GM12873 (cell line): Measurements from ENCODE around the gene KCNG3.

Source experiments
- TF ChIP-seq, protein P1 (sequence below): IDR thresholded peaks from 2 replicates; pipeline ENCODE4 v1.5.1; 2012; ENCODE audit warnings: low read depth, mild to moderate bottlenecking, moderate library complexity, low read length, control low read depth; ENCODE audit not compliant: insufficient read depth; ENCODE audit errors: missing control alignments

The KCNG3 gene

GRCh38 chr2:42425697-42426096 lies 68.1 kb downstream of the KCNG3 start:
- TF ChIP-seq, protein P1, sequence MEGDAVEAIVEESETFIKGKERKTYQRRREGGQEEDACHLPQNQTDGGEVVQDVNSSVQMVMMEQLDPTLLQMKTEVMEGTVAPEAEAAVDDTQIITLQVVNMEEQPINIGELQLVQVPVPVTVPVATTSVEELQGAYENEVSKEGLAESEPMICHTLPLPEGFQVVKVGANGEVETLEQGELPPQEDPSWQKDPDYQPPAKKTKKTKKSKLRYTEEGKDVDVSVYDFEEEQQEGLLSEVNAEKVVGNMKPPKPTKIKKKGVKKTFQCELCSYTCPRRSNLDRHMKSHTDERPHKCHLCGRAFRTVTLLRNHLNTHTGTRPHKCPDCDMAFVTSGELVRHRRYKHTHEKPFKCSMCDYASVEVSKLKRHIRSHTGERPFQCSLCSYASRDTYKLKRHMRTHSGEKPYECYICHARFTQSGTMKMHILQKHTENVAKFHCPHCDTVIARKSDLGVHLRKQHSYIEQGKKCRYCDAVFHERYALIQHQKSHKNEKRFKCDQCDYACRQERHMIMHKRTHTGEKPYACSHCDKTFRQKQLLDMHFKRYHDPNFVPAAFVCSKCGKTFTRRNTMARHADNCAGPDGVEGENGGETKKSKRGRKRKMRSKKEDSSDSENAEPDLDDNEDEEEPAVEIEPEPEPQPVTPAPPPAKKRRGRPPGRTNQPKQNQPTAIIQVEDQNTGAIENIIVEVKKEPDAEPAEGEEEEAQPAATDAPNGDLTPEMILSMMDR, result no peak

GRCh38 chr2:42424033-42424432 lies 69.7 kb downstream of the KCNG3 start:
- TF ChIP-seq, protein P1, result no peak

DNA sequence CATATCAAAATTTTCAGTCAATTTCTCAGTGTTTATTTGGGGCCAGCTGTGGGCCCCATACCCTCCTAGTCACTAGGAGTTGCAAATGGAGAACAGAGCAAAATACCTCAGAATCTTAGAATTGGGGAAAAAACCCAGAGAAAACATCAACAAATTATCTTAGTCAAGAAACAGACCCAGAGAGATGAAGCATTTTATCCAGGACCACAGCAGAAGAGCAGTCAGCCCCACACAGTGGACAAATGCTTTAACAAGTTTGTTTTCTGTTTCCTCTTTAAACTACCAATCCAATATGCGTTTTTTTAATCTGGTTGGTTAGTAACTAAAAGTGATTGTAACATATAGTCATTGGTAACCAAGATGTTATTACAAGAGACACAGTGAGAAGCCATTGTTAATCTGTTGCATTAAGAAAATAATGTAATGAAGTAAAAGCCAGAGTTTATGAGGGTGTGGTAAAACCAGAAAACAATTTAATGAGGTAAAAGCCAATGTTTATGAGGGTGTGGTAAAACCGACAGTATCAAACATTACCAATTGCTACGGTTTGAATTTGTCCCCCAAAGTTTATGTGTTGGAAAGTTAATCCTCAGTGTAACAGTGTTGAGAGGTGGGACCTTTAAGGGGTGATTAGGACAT lies 72.1 kb downstream of the KCNG3 start:
- TF ChIP-seq, protein P1, result no peak

GRCh38 chr2:42421157-42421485 lies 72.7 kb downstream of the KCNG3 start:
- TF ChIP-seq, protein P1, result no peak

GRCh38 chr2:42414648-42415047 lies 79.1 kb downstream of the KCNG3 start:
- TF ChIP-seq, protein P1, result no peak

DNA sequence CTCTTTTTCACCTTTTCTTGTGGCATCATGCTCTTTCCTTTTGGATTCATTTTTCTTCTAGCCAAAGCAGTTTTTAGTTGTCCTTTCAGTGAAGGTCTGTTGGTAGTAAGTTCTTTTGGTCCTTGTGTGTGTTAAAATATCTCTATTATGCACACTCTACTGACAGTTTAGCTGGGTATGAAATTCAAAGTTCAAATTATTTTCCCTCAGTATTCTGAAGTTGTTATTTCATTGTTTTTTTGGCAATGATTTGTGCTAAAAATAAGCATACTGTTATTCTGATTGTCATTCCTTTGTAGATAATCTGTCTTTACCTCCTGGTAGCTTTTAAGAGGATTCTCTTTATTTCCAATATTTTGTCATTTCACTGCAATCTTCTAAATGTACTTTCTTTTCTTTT lies 79.6 kb downstream of the KCNG3 start:
- TF ChIP-seq, protein P1, result no peak

DNA sequence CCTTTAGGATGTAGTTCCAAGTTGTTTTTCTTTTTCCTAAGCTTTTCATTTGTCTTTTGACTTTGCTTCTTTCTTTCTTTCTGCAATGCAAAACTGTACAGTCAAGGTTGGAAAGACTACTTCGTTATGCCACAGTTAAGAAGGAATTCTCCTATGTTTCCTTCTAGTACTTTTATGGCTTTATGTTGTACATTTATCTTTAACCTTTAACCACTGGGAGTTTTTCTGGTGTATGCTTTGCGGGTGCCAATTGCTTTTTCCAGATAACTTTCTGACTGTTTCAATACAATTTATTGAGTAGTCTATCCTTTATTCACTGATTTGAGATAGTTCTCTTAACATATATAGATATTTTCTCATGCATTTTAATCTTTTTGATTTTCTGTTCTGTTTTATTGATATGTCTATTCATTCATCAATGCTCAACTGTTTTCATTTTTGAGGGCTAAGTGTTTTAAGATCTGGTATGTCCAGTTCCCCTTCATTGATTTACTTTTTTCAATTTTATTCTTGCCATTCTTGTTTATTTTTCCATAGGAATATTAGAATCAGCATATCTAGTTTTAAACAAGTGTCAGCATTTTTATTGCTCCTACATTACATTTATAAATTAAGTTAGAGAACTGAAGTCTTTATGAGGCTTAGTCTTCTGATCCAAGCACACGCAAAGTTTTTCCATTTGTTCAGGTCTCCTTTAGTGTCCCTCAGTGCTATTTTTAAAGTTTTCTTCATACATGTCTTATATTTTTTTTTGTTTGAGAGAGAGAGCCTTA lies 82.9 kb downstream of the KCNG3 start:
- TF ChIP-seq, protein P1, result no peak
